Measurements from ENCODE around the gene EPHB4.
A peak's percentile ranks its signal among the peaks of the same experiment; 100 is the strongest.
"Not testable (repeated sequence)": the region's sequence is repeated elsewhere in the genome, so short reads cannot be mapped to it uniquely, and the experiment has no call there.

EPHB4 gene

DNA sequence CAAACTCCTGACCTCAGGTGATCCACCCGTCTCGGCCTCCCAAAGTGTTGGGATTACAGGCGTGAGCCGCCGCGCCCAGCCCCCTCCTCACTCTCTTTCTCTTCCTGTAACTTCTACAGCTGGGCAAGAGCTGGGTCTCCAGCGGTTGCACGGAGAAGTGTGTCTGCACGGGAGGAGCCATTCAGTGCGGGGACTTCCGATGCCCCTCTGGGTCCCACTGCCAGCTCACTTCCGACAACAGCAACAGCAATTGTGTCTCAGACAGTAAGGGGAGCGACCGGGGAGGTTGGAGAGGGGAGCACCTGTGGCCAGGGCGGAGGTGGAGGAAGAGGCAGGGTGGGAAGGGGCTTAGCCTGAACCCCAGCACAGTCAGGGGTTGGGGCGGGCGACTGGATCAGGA, 41.4 kb downstream of the EPHB4 start:
- peak; percentile 61 for DNase-seq

GRCh38 chr7:100783804-100784203, 43.5 kb downstream of the EPHB4 start:
- no peak for DNase-seq

- no peak for DNase-seq
Observed at GRCh38 chr7:100781255-100781654, 46.1 kb downstream of the EPHB4 start.

DNA sequence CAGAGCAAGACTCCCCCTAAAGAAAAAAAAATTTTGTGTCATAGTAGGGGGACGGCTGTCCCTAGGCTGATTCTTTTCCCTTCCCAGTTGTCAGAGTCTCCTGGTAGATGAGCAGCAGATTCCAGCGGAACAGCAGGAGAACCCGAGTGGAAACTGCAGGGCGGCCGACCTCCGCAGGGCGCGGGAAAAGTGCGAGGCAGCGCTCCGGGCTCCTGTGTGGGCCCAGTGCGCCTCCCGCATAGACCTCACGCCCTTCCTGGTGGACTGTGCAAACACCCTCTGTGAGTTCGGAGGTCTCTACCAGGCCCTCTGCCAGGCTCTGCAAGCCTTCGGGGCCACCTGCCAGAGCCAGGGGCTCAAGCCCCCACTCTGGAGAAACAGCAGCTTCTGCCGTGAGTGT, 48.0 kb downstream of the EPHB4 start:
- DNase-seq: no peak

DNA sequence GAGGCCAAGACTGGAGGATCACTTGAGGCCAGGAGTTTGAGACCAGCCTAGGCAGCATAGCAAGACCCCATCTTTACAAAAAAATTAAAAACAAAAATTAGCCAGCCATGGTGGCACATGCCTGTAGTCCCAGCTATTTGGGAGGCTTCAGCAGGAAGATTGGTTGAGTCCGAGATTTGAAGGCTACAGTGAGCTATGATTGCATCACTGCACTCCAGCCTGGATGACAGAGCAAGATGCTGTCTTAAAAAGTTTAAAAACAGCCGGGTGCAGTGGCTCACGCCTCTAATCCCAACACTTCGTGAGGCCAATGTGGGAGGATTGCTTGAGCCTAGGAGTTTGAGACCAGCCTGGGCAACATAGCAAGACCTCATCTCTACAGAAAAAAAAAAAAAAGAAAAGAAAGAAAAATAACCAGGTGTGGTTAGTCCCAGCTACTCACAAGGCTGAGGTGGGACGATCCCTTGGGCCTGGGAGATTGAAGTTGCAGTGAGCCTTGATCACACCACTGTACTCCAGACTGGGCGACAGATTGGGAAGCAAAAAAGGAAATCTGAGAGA, 49.2 kb downstream of the EPHB4 start:
- DNase-seq: no peak

DNA sequence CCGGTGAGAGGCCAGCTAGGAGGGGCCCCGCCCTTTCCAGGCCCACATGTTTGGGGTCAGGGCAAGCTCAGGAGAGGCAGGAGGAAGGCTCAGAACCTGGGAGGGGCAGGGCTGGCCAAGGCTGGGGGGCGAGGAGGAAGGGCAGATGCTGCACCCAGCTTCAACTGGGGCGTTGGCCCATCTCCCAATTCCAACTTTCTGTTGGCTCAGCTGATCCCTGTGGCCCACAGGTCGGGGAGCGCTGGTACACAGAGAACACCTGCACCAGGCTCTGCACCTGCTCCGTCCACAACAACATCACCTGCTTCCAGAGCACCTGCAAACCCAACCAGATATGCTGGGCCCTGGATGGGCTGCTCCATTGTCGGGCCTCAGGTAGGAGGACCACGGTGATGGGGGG, 53.8 kb downstream of the EPHB4 start:
- DNase-seq: no peak

- no peak for DNase-seq
Observed at GRCh38 chr7:100768784-100769183, 58.5 kb downstream of the EPHB4 start.

DNA sequence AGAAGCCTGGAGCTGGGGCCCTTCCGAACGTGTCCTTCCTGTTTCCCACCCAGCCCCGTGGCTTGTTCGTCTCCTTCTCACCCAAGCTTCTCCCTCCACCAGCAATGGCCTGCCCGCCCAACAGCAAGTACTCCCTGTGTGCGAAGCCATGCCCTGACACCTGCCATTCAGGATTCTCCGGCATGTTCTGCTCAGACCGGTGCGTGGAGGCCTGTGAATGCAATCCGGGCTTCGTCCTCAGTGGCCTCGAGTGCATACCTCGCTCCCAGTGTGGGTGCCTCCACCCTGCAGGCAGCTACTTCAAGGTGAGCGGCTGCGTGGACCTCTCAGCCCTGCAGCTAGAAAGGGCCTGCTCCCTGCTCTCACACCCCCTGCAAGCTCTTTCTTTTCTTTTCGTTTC, 62.1 kb downstream of the EPHB4 start:
- no peak for DNase-seq

- DNase-seq: no peak
Observed at GRCh38 chr7:100764841-100765240, 62.5 kb downstream of the EPHB4 start.

DNA sequence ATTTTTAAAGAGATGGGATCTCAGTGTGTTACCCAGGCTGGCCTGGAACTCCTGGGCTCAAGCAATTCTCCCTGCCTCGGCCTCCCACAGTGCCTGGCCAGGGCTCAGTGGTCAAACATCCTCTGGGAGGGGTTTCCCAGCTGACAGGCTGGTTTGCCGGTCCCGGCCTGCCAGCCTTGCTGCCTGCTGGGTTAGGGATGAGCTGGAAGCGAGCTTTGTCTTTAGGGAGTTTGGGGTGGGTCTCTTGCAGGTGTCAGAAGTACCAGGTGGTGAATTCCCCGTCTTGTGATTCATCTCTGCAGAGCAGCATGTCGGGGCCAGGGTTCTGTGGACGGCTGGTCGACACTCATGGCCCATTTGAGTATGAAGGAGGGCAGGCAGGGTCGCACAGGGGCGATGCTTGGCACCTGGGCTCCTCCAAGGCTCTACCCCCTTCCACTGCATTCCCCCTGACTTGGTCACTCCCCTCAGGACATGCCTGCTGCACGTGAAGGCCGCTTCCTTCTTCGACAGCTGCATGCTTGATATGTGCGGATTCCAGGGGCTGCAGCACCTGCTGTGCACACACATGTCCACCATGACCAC, 63.7 kb downstream of the EPHB4 start:
- no peak for DNase-seq

GRCh38 chr7:100762841-100763240, 64.5 kb downstream of the EPHB4 start:
- not testable (repeated sequence) for DNase-seq

DNA sequence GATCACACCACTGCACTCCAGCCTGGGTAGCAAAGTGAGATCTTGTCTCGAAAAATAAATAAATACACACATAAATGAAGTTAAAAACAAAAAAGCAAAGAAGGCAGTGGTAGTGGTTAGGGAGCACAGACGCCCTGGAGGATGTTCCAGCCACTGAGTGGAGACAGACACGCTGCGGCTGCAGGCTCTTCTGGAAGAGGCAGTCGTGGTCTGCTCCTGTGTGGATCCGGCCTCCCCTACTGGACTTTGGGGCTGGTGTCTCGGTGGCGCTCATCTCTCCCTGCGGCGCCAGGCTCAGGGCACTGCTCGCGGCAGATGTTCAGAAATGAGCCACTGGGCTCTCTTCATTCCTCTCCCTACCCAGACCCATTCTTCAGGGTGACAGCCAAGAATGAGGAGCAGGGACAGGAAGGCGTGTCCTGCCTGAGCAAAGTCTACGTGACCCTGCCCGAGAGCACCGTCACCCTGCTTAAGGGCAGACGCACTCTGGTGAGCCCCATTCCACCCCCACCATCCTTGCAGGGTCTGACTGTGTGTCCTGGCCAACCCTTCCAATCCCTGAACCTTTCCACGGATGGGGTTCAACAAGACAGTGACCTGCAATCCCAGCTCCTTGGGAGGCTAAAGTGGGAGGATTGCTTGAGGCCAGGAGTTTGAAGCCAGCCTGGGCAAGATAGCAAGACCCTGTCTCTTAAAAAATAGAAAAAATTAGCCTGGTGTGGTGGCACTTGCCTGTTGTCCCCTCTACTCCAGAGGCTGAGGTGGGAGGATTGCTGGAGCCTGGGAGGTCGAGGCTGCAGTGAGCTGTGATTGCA, 67.8 kb downstream of the EPHB4 start:
- DNase-seq: no peak

GRCh38 chr7:100753750-100754149, 73.6 kb downstream of the EPHB4 start:
- no peak for DNase-seq

DNA sequence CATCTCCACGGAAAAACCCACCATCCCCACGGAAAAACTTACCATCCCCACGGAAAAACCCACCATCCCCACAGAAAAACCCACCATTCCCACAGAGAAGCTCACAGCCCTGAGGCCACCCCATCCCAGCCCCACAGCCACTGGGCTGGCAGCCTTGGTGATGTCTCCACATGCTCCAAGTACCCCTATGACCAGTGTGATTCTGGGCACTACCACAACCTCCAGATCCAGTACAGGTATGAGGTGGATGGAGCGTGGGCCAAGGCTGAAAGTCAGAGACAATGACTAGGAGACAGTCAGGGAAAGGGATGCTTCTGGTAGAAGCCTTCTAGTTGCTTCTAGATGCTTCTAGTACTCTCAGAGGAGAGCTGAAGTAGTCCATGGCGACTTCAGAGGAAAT, 74.3 kb downstream of the EPHB4 start:
- DNase-seq: peak; percentile 13

Measured in hematopoietic multipotent progenitor cell treated with erythropoietin and hydrocortisone succinate and interleukin-3 and kit ligand, for 4 days (in vitro differentiated cells).